Muscle of leg (tissue), 11 donors: ENCODE data around the gene DUSP12. TPM values are rescaled to one million over a fixed set of nuclear protein-coding genes. Genes with fewer than 3 reads are reported as not detected.
A peak's percentile ranks its signal among the peaks of the same experiment; 100 is the strongest.
"Not testable (repeated sequence)": the region's sequence is repeated elsewhere in the genome, so short reads cannot be mapped to it uniquely, and the experiment has no call there.

Experiments used
- DNase-seq: peaks from one replicate; pipeline ENCODE4 v3.0.0; 2013
- H3K27ac ChIP-seq: one replicate; pipeline ENCODE4 v1.5.1; 2013; ENCODE audit warnings: mild to moderate bottlenecking, low read length, control low read depth
- H3K27me3 ChIP-seq: one replicate; pipeline ENCODE4 v1.6.1; 2013; ENCODE audit warnings: low read length; ENCODE audit not compliant: control insufficient read depth, insufficient read depth
- H3K36me3 ChIP-seq: one replicate; pipeline ENCODE4 v1.6.1; 2013; ENCODE audit warnings: low read length; ENCODE audit not compliant: control insufficient read depth, insufficient read depth
- H3K4me1 ChIP-seq: one replicate; pipeline ENCODE4 v1.6.1; 2013; ENCODE audit warnings: low read length; ENCODE audit not compliant: control insufficient read depth, insufficient read depth
- H3K4me3 ChIP-seq: one replicate; pipeline ENCODE4 v1.5.1; 2013; ENCODE audit warnings: low read length, control low read depth
- H3K9me3 ChIP-seq: replicated peaks from 2 replicates; pipeline ENCODE4 v1.6.1; 2013; ENCODE audit warnings: low read depth, low read length; ENCODE audit not compliant: control insufficient read depth
- WGBS: methylation state at CpG from one replicate; pipeline ENCODE4 v1.1.5; 2013; ENCODE audit warnings: missing lambda C conversion rate; ENCODE audit not compliant: insufficient coverage; 5-methylcytosine and 5-hydroxymethylcytosine counted together
- polyA plus RNA-seq, 8 donors: library from polyadenylated mRNA; unstranded; fragments of 120-200 nt; gene quantifications; one replicate each; pipeline versions ENCODE4 v1.2.1 to v1.2.3, GENCODE V29; 2013; ENCODE audit warnings: inconsistent platforms in 1 of 8, low replicate concordance in 1 of 8; ENCODE audit not compliant: insufficient read length in 8 of 8, insufficient read depth in 1 of 8
- total RNA-seq: library from RNA; stranded (reverse); fragments of 120-200 nt; gene quantifications from one replicate; pipeline ENCODE4 v1.2.4, GENCODE V29; 2013

The DUSP12 gene
- total and polyA plus RNA-seq, 9 donors = 21.6 to 32.3 (median 23.6) TPM

DNA sequence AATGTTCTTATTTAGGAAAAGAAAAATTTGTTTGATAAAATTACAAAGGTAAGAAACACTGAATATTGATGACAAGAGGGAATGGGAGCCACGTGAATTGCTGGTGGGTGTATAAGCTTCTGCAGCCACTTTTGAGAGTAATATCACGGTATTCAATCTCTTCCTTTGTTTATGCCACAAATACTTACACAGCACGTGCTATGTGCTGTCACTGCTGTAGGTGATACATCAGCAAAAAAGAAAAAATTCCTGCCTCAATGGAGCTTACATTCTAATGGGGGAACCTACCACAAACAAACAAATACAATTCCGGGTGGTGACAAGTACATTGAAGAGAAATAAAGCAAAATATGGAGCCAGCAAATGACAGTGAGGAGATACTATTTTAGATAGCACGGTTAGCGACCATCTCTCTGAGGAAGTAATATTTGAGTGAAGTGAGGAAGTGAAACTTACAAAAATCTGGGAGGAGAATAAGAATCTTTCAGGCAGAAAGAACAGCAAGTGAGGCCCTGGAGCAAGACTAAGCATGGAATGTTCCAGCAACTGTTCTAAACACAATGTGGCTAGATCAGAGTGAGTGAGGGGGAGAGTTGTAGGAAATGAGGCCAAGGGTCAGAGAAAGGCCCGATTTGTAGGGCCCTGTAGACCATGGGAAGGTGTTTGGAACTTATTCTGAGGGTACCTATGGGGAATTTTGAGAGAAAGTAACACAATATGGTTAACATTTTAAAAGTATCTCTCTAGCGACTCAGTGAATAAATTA lies 30.8 kb upstream of the DUSP12 start:
- H3K4me1 ChIP-seq = no peaks in the 10 kb centered on the region
- DNase-seq = peak; percentile 32
- H3K27me3 ChIP-seq = peaks cover 24% of the 10 kb centered on the region
- no peaks in the 10 kb centered on the region for H3K9me3 ChIP-seq
- no peak overlapping the region for H3K4me3 ChIP-seq
- WGBS = 63% methylated on average over 3 of the region's 8 CpGs
- H3K36me3 ChIP-seq = no peaks in the 10 kb centered on the region
- H3K27ac ChIP-seq = no peak overlapping the region

DNA sequence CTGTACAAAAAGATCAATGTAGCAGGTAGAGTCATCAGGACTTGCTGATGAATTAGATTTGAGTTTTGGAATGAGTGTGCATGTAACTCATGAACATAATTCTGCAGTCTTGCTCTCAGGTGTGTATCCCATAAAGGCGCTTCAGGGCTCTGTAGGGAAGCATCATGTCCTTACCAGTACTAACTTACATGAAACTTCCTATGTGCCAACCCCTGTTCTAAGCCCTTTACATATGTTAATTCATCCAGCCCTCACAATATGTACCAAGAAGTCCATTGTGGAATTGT lies 30.3 kb upstream of the DUSP12 start:
- Histone ChIP-seq H3K4me3 (no peak overlapping the region), H3K9me3 (no peaks in the 10 kb centered on the region), H3K4me1 (no peaks in the 10 kb centered on the region), H3K27ac (no peak overlapping the region), H3K36me3 (no peaks in the 10 kb centered on the region), H3K27me3 (peaks cover 24% of the 10 kb centered on the region)
- WGBS = no CpG with 5 or more reads among the region's 1 CpG
- no peak for DNase-seq

GRCh38 chr1:161720422-161720821 lies 29.2 kb upstream of the DUSP12 start:
- Histone ChIP-seq H3K4me3 (no peak overlapping the region), H3K9me3 (no peaks in the 10 kb centered on the region), H3K4me1 (peaks cover under 1% of the 10 kb centered on the region), H3K27ac (no peak overlapping the region), H3K36me3 (no peaks in the 10 kb centered on the region), H3K27me3 (peaks cover 31% of the 10 kb centered on the region)
- DNase-seq = no peak
- WGBS = no CpG with 5 or more reads among the region's 1 CpG

DNA sequence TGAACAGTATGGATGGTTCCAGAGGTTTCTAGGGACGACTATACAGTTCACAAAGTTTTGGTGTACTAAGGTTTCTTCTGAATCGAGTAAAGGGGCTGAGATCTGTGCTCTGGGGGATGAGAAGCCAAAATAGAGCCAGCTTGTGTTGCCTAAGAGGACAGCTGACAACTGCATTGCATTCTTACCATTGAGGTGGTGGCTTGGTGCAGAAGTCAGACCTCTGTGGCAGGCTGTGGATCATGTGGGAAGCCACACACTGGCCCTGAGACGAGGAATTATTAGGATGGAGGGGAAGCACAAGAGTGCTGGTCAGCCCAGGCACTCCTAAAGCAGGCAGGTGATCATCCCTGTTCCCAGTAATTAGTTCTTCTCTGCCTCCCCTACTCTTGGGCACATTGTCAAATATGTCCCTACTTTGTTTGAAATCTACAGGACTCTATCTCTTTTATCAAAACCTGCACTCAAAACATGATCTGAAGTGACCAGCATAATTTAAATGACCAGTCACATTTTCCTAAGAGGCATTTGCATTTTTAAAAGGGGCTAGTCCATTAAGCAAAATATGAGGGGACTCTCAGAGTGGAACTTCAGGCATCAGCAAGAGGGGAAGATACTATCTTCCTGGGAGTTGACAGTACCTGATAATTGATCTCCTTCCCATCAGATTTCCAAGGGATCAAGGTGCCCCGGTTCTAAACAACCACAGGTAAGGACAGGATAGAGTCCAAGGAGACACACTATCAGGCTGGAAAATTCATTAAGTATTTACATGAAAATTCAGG lies 28.4 kb upstream of the DUSP12 start, which contains the start of gene FCRLB:
FCRLB (plus strand) TSS at position 589 of the 782 bp plus-strand sequence. CDS start 1,129 bp downstream, outside the sequence.
- no peak for DNase-seq
- WGBS = 30% methylated on average over 1 of the region's 4 CpGs
- no peak within 1 kb of the TSS for H3K4me3 ChIP-seq
- H3K4me1 ChIP-seq = peaks cover 6% of the 10 kb centered on the region
- H3K27me3 ChIP-seq = peaks cover 28% of the 10 kb centered on the region
- H3K9me3 ChIP-seq = no peaks in the 10 kb centered on the region
- H3K27ac ChIP-seq = no peak within 1 kb of the TSS
- H3K36me3 ChIP-seq = no peaks in the 10 kb centered on the region

- Histone ChIP-seq H3K4me1 (peaks cover 6% of the 10 kb centered on the region), H3K9me3 (no peaks in the 10 kb centered on the region), H3K36me3 (no peaks in the 10 kb centered on the region), H3K27me3 (peaks cover 27% of the 10 kb centered on the region), H3K27ac (no peak overlapping the region), H3K4me3 (no peak overlapping the region)
- WGBS = 57% methylated on average over 6 of the region's 8 CpGs
- no peak for DNase-seq
Observed at GRCh38 chr1:161721738-161722343, 27.7 kb upstream of the DUSP12 start.

- Histone ChIP-seq H3K27ac (no peak overlapping the region), H3K4me1 (peaks cover 8% of the 10 kb centered on the region), H3K4me3 (no peak overlapping the region), H3K36me3 (no peaks in the 10 kb centered on the region), H3K9me3 (no peaks in the 10 kb centered on the region), H3K27me3 (peaks cover 27% of the 10 kb centered on the region)
- WGBS = no CpG with 5 or more reads among the region's 1 CpG
- DNase-seq = no peak
Observed at GRCh38 chr1:161722406-161722805, 27.2 kb upstream of the DUSP12 start.

GRCh38 chr1:161723459-161724141 lies 26.0 kb upstream of the DUSP12 start:
- Histone ChIP-seq H3K27me3 (peaks cover 27% of the 10 kb centered on the region), H3K27ac (no peak overlapping the region), H3K4me1 (peaks cover 10% of the 10 kb centered on the region), H3K36me3 (no peaks in the 10 kb centered on the region), H3K4me3 (no peak overlapping the region), H3K9me3 (no peaks in the 10 kb centered on the region)
- no peak for DNase-seq
- 90% methylated on average over 2 of the region's 8 CpGs for whole genome bisulfite sequencing

GRCh38 chr1:161725258-161725907 lies 24.2 kb upstream of the DUSP12 start:
- Histone ChIP-seq H3K27me3 (peaks cover 27% of the 10 kb centered on the region), H3K4me1 (peaks cover 10% of the 10 kb centered on the region), H3K4me3 (peak overlapping the region; percentile 69)
- 47% methylated on average over 19 of the region's 22 CpGs for WGBS
- H3K9me3 ChIP-seq, H3K36me3 ChIP-seq, DNase-seq, H3K27ac ChIP-seq: not testable (repeated sequence)

DNA sequence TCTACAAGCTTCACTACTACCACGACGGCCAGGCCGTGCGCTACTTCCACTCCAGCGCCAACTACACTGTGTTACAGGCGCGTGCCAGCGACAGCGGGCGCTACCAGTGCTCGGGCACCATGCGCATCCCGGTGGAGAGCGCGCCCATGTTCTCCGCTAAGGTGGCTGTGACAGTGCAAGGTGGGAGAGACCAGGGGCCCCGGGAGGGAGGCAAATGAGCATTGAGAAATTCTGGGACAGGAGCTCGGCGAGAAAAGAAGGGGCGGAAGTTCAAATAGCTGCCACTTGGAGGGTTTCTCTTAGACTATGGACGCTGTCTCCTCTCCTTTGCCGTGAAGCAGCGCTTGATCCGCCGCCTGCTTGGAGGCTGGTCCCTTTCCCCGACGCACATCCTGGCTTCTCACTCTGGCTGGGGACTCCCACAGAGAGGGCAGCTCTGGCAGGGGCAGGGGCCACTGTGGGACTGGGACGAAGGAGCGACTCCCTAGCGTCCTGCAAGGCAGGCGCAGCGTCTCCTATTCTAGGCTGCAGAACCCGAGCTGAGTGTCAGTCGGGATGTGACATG lies 23.6 kb upstream of the DUSP12 start:
- H3K27me3 ChIP-seq = peaks cover 29% of the 10 kb centered on the region
- no peaks in the 10 kb centered on the region for H3K9me3 ChIP-seq
- H3K4me1 ChIP-seq = peaks cover 10% of the 10 kb centered on the region
- WGBS = under 1% methylated on average over 32 of the region's 34 CpGs
- H3K27ac ChIP-seq = peak overlapping the region; percentile 80
- H3K4me3 ChIP-seq = peak overlapping the region; percentile 69
- no peaks in the 10 kb centered on the region for H3K36me3 ChIP-seq
- peak; percentile 58 for DNase-seq
